ENCODE results near the gene ECM1. TPM values are rescaled to one million over a fixed set of nuclear protein-coding genes. Genes with fewer than 3 reads are reported as not detected.

Gene ECM1
- total and polyA plus RNA-seq, 5 donors, result 24.1 to 46.8 (median 33.2) TPM

Small RNAs within 50 kb of the gene (microRNA-seq; reads per million reads assigned to microRNA genes)
- gene MIR4257 (0 reads per million in 2 donors), gene MIR6878 (0 to 0.42 reads per million in 2 donors)

Other genes with a start within 250 kb of the ECM1 start
- 10 to 100 TPM; 71.3 to 84.2 (median 73.4) TPM for gene APH1A, start 239.1 kb upstream of the ECM1 start, total RNA-seq
- gene APH1A, start 239.1 kb upstream of the ECM1 start, polyA plus RNA-seq, result 80.0 TPM
- 10 to 100 TPM; 10.4 to 12.0 (median 10.6) TPM for gene C1orf54, start 235.3 kb upstream of the ECM1 start, total RNA-seq
- 15.6 TPM for gene C1orf54, start 235.3 kb upstream of the ECM1 start, polyA plus RNA-seq
- 10 to 100 TPM in 3 of 4 donors, 1 to 10 TPM in 1; 5.5 to 20.4 (median 11.4) TPM for gene CIART, start 225.6 kb upstream of the ECM1 start, total RNA-seq
- 14.1 TPM for gene CIART, start 225.6 kb upstream of the ECM1 start, polyA plus RNA-seq
- gene MRPS21, start 214.2 kb upstream of the ECM1 start, total RNA-seq, result 10 to 100 TPM; 64.5 to 81.4 (median 72.6) TPM
- 110 TPM for gene MRPS21, start 214.2 kb upstream of the ECM1 start, polyA plus RNA-seq
- 10 to 100 TPM; 21.8 to 27.0 (median 26.0) TPM for gene PRPF3, start 186.6 kb upstream of the ECM1 start, total RNA-seq
- gene PRPF3, start 186.6 kb upstream of the ECM1 start, polyA plus RNA-seq, result 19.4 TPM
- 10 to 100 TPM; 24.5 to 32.4 (median 26.7) TPM for gene RPRD2, start 144.0 kb upstream of the ECM1 start, total RNA-seq
- gene RPRD2, start 144.0 kb upstream of the ECM1 start, polyA plus RNA-seq, result 10.0 TPM
- 10 to 100 TPM; 15.1 to 23.2 (median 22.1) TPM for gene TARS2, start 20.7 kb upstream of the ECM1 start, total RNA-seq
- gene TARS2, start 20.7 kb upstream of the ECM1 start, polyA plus RNA-seq, result 20.0 TPM
- gene FALEC, start 7.6 kb downstream of the ECM1 start, total RNA-seq, result under 1 TPM in 2 of 4 donors, not detected in 2; 0.60 to 0.70 TPM
- gene FALEC, start 7.6 kb downstream of the ECM1 start, polyA plus RNA-seq, result not detected
- gene ADAMTSL4, start 41.3 kb downstream of the ECM1 start, total RNA-seq, result 10 to 100 TPM; 22.6 to 57.0 (median 37.2) TPM
- gene ADAMTSL4, start 41.3 kb downstream of the ECM1 start, polyA plus RNA-seq, result 26.3 TPM
- gene MCL1, start 71.5 kb downstream of the ECM1 start, total RNA-seq, result 100 to 1,000 TPM in 1 of 4 donors, 10 to 100 TPM in 3; 65.5 to 130 (median 80.2) TPM
- gene MCL1, start 71.5 kb downstream of the ECM1 start, polyA plus RNA-seq, result 78.7 TPM
- gene ENSA, start 121.5 kb downstream of the ECM1 start, total RNA-seq, result 100 to 1,000 TPM; 111 to 122 (median 118) TPM
- gene ENSA, start 121.5 kb downstream of the ECM1 start, polyA plus RNA-seq, result 81.6 TPM
- gene GOLPH3L, start 189.0 kb downstream of the ECM1 start, total RNA-seq, result 10 to 100 TPM; 14.8 to 21.7 (median 19.1) TPM
- 11.4 TPM for gene GOLPH3L, start 189.0 kb downstream of the ECM1 start, polyA plus RNA-seq
- gene HORMAD1, start 212.8 kb downstream of the ECM1 start, total RNA-seq, result under 1 TPM; 0.26 to 0.64 (median 0.54) TPM
- gene HORMAD1, start 212.8 kb downstream of the ECM1 start, polyA plus RNA-seq, result not detected

Measured in right cardiac atrium (tissue), 5 donors.